HL-60/S4 treated with retinoic acid at 250 ng/mL for 4 days and 3 days (cell line): ENCODE results near the gene NUP62.
"Not testable (repeated sequence)": the region's sequence is repeated elsewhere in the genome, so short reads cannot be mapped to it uniquely, and the experiment has no call there.

Source experiments
- in situ Hi-C: fragments of 300-500 bp; cut with MboI; formaldehyde crosslinking; loops from 2 replicates; pipeline ENCODE4 v1.7.0; 2022; ENCODE audit warnings: low sequenced_read_pairs

NUP62 gene

GRCh38 chr19:49927526-49928264 lies 1.6 kb downstream of the NUP62 start:
- in situ Hi-C loops: no loop called here

- in situ Hi-C loops: no loop called here
Measured at GRCh38 chr19:49926515-49926914, 2.8 kb downstream of the NUP62 start.

DNA sequence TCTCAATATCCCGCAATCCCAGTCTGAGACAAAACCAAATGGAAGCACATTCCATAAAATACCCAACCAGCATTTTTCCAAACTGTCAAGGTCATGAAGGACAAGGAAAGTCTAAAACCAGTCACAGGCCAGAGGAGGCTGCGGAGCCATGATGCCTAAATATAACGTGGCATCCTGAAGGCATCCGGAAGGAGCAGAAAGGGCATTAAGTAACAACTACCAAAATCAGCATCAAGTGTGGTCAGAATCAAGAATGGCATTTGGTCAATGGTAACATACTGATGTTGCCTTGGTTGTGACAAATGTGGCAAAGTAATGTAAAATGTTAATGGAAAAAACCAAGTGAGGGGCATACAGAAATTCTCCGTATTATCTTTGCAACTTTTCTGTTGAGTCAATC lies 3.8 kb downstream of the NUP62 start:
- in situ Hi-C loops: no loop called here

GRCh38 chr19:49924881-49925210 lies 4.5 kb downstream of the NUP62 start:
- in situ Hi-C loops: not testable (repeated sequence)

GRCh38 chr19:49924004-49924880 lies 5.1 kb downstream of the NUP62 start:
- in situ Hi-C loops: no loop called here

DNA sequence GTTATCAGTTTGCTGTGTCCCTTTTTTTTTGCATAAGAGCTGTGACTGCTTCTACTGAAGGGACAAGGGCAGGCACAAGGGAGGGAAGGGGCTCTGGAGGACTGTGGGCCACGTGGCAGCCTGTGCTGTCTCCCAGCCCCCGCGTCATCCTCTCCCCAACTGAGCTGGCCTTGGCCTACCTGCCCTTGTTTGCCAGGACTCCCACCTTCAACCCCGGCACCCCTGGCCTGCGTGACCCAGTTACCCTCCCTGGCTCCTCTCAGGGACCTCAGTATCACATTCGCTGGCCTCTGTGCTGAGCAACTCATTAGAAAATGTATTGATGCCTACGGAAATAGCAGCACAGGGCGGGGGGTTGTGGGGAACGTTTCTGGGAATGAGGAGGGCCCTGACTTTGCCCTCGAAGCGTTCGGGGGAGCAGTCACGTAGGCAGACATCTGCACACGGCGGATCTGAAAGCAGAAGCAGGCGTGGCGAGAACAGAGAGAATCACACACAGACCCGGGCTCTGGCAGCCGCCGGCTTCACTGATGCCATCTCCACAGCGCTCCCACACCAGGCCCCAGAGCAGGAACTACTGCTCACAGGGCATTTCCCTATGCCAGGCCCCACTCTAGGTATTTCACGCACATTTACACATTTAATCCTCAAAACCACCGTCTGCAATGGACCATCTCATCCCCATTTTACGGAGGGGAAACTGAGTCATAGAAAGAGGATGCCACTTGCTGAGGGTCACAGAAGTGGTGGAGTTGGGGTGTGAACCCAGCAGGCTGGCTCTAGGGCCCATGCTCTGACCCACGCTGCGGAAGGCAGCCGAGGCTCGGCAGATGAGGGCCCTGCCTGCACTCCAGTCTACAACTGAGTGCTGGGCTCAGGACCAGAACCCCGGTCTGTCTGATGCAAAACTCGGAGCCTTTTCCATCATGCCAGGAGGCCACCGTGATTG lies 6.0 kb downstream of the NUP62 start:
- in situ Hi-C loops: no loop called here

DNA sequence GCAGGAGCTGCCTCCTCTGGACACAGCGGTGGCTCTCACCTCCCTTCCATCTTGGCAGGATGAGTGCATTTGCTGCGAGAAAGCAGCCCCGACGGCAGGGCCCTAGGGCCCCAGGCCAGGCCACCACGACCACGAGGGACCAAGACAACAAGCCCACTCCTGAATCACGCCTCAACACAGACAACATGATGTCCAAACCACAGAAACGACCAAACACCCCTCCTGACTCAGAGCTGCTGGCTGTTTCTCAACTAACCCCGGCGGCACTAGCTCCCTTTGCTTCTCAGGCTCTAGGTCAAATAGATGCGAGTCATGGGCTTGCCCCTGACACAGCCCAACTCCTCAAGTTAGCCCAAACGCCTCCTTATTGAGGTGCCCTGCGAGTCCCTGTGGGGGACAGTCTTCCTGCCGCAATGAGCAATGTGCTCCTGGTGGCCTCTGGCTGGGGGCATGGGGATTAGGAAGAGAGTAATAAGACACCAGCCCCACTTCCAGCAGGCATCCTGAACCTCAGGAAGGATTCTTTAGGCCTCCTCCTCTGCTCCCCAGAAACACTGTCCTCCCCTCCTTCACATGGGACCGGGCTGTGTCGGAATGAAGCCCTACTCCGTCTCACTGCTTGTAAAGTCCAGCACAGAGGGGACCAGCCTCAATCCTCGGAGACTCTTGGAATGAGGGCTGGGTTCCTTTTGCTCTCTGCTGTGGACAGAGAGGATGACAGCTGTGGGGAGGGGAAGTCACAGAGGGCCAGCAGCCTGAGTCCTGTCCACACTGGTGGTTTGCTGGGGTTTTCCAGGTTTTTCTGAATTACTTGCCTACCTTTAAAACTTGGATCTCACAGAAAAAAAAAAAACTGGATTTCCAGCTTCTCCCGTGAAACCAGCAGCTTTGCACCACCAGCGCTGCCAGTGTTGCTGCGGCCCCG lies 7.2 kb downstream of the NUP62 start:
- in situ Hi-C loops: no loop called here

GRCh38 chr19:49920624-49921363 lies 8.5 kb downstream of the NUP62 start:
- in situ Hi-C loops: no loop called here

- in situ Hi-C loops: no loop called here
Measured at GRCh38 chr19:49918089-49918488, 11.2 kb downstream of the NUP62 start.

- in situ Hi-C loops: no loop called here
Measured at GRCh38 chr19:49916839-49917733, 12.2 kb downstream of the NUP62 start.

DNA sequence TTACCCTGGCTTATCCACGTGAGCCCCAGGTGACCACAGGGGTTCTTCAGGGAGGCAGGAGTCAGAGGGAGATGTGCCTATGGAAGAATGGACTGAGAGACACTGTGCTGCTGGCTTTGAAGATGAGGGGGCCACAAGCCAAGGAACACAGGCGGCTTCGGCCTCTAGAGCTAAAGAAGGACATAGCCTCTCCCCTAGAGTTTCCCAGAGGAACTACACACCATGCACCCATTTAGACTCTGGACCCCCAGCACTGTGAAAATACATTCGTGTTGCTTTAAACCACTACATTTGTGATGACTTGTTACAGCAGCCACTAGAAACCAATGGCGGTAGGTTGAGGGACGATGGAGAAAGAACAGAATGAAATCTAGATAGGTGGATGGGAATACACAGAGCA lies 14.0 kb downstream of the NUP62 start:
- in situ Hi-C loops: no loop called here

GRCh38 chr19:49913720-49914119 lies 15.6 kb downstream of the NUP62 start:
- in situ Hi-C loops: no loop called here

DNA sequence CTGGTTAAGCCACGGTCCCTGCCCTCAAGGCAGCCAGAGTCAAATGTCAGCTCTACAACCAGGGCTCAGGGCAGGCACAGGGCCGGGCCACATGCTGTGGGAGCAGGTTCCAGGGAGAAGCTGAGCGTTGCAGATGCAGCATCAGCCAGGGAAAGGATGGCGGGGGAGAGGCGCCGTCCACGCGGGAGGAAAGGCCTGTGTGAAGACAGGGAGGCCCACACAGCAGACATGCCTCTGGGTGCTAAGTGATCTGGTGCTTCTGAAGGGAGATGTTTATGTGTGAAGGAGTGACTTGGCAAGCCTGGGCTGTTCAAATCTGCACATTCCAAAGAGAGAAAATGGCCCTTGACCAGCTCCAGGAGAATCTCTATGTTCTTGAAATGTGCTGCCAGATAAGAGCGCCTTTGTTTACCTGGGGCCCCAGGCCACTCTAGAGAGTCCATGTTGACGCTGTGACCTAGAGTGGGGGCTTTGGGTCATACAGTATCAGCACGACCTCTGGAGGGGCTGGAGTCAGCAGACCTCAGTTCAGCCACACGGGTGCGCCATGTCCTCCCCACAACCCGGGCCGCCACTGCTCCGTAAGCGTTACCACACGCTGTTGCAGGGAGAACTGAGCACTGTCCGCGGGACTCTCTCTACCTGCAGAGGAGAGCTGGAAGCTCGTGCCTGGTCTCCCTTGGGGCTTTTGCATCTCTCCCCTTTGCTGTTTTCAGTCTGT lies 16.2 kb downstream of the NUP62 start:
- in situ Hi-C loops: no loop called here

DNA sequence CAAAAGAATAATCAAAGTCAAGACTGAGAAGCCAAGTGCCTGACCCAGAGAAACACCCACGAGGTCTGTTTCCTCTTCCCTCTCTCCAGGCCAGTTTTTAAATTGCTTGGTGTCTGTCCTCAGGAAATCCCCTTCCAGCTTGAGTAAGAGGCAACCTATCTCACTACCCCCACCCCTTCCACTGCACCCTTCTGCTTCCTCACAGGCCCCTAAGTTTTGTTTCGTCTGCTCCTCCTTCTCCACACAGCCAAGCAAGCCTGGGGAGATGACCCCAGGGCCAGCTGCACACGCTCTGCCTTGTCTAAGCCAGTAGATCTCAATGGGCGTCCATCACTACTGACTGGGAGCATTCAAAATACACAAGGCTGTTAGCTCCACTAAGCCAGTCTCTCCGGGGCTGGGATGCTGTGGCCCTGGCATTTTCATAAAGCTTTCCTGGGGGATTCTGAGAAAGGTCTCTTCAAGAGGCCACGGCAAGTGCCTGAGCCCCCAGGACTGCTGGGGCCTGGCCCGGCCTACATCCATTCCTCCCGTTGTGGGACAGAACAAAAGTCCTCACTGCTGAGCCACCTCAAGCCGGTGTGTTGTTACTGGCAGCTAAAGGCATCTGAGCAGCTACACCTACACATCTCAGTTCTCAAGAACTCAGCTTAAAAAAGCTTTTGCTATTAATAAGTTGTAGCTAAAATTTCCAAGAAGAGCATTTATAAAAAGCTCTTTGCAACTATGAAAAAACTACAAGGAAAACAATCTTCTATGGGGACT lies 17.7 kb downstream of the NUP62 start:
- in situ Hi-C loops: no loop called here

GRCh38 chr19:49910179-49910578 lies 19.1 kb downstream of the NUP62 start:
- in situ Hi-C loops: no loop called here

DNA sequence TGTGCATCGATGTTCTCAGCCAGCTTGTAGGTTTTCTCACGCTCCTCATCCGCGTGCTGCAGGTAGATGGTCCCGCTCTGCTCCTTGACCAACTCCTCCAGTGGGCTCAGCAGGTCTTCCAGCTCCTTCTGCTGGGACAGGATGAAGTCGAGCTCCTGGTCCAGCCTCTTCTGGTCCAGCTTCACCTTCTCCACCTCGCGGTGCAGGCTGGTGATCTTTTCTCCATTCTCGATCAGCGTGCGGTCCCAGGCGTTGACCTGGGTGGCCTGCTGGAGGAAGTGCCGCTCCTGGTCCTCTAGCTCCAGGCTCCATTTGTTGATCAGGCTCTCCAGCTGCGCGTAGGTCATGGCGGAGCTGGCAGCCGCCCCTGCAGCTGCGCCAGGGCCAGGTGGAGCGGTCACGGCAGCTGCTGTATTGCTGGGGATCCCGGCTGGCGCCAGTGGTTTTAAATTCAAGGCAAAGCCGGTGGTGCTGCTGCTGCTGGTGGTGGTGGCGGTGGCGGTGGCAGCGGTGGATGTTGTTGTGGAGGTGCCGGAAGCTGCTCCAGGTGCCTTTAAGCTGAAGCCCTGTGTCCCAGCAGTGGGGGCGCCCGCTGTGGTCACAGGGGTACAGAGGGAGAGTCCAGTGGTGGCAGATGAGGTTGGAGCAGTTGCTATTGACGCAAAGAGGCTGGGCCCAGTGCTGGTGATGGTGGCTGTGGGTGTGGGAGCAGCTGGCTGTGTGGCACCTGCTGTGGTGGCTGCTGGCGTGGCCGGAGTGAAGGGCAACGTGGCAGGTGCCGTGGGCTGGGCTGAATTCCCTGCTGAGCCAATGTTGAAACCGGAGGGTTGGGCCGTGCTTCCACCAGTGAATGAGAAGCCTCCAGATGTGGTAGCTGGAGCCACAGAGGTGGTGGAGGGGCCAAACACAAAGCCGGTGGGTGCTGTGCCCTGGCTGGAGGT lies 20.6 kb downstream of the NUP62 start:
- in situ Hi-C loops: no loop called here
